Brain microvascular endothelial cell (primary cell): ENCODE results near the gene SHANK3.

Source experiments
- DNase-seq: peaks from one replicate; pipeline ENCODE4 v3.0.0-alpha.2; 2020
- H3K27ac ChIP-seq: fragments of 250-450 bp; sonication (Bioruptor Pico); 2 replicates; pipeline ENCODE4 v1.5.1; 2020; ENCODE audit warnings: mild to moderate bottlenecking, moderate library complexity
- H3K27me3 ChIP-seq: fragments of 250-450 bp; sonication (Bioruptor Pico); replicated peaks from 2 replicates; pipeline ENCODE4 v1.5.1; 2020; ENCODE audit warnings: mild to moderate bottlenecking
- H3K36me3 ChIP-seq: fragments of 250-450 bp; sonication (Bioruptor Pico); replicated peaks from 2 replicates; pipeline ENCODE4 v1.5.1; 2020; ENCODE audit warnings: mild to moderate bottlenecking
- H3K4me3 ChIP-seq: 2 replicates; pipeline ENCODE4 v1.5.1; 2011; ENCODE audit warnings: low read depth, mild to moderate bottlenecking, control low read depth, low read length, moderate library complexity
- CTCF ChIP-seq: IDR thresholded peaks from 2 replicates; pipeline ENCODE4 v1.5.1; 2011; ENCODE audit warnings: low read depth, mild to moderate bottlenecking, moderate library complexity, low read length, control low read depth, inconsistent platforms; ENCODE audit errors: missing control alignments
- in situ Hi-C: cut with HindIII; loops from 2 replicates; pipeline ENCODE4 v1.10.0; 2017; ENCODE audit warnings: low sequenced_read_pairs, low pct_ligation_motif_present

The SHANK3 gene

GRCh38 chr22:50626850-50627641, 45.6 kb upstream of the SHANK3 start:
- in situ Hi-C loops = no loop called here
- TF ChIP-seq CTCF = no peak
- H3K4me3 ChIP-seq = peak overlapping the region; percentile 77
- DNase-seq = no peak
- no peaks in the 10 kb centered on the region for H3K36me3 ChIP-seq
- no peak overlapping the region for H3K27ac ChIP-seq
- no peaks in the 10 kb centered on the region for H3K27me3 ChIP-seq

GRCh38 chr22:50627642-50628542, 44.7 kb upstream of the SHANK3 start, which contains the start of gene ARSA:
Gene ARSA, minus strand, starts transcription at chr22:50628152. Its CDS starts 373 bp downstream, at chr22:50627779.
- DNase-seq = peak; percentile 57
- H3K36me3 ChIP-seq = no peaks in the 10 kb centered on the region
- no peak within 1 kb of the TSS for H3K27ac ChIP-seq
- H3K4me3 ChIP-seq = peak within 1 kb of the TSS; percentile 77
- in situ Hi-C loops = no loop called here
- TF ChIP-seq CTCF = peak; percentile 48
- no peaks in the 10 kb centered on the region for H3K27me3 ChIP-seq

- no peaks in the 10 kb centered on the region for H3K36me3 ChIP-seq
- no peak for TF ChIP-seq CTCF
- no peak for DNase-seq
- no peaks in the 10 kb centered on the region for H3K27me3 ChIP-seq
- H3K27ac ChIP-seq = no peak overlapping the region
- H3K4me3 ChIP-seq = peak overlapping the region; percentile 77
- in situ Hi-C loops = no loop called here
Observed at GRCh38 chr22:50628543-50629134, 44.0 kb upstream of the SHANK3 start.

- H3K4me3 ChIP-seq = no peak overlapping the region
- H3K27ac ChIP-seq = no peak overlapping the region
- H3K27me3 ChIP-seq = no peaks in the 10 kb centered on the region
- in situ Hi-C loops = no loop called here
- no peak for DNase-seq
- no peak for TF ChIP-seq CTCF
- H3K36me3 ChIP-seq = no peaks in the 10 kb centered on the region
Observed at GRCh38 chr22:50630376-50630775, 42.2 kb upstream of the SHANK3 start.

GRCh38 chr22:50633086-50633485, 39.5 kb upstream of the SHANK3 start:
- Histone ChIP-seq H3K27ac (no peak overlapping the region), H3K27me3 (no peaks in the 10 kb centered on the region), H3K4me3 (no peak overlapping the region), H3K36me3 (no peaks in the 10 kb centered on the region)
- DNase-seq = no peak
- TF ChIP-seq CTCF = no peak
- in situ Hi-C loops = no loop called here
